Measurements from ENCODE around the gene SSBP2.
"Not testable (repeated sequence)": the region's sequence is repeated elsewhere in the genome, so short reads cannot be mapped to it uniquely, and the experiment has no call there.

Gene SSBP2

GRCh38 chr5:81592085-81592484, 158.8 kb downstream of the SSBP2 start:
- DNase-seq (ENCODE audit: low read depth in 2 of 2), result not testable (repeated sequence)

GRCh38 chr5:81590498-81591384, 160.2 kb downstream of the SSBP2 start:
- no peak for DNase-seq (ENCODE audit: low read depth in 2 of 2)

DNA sequence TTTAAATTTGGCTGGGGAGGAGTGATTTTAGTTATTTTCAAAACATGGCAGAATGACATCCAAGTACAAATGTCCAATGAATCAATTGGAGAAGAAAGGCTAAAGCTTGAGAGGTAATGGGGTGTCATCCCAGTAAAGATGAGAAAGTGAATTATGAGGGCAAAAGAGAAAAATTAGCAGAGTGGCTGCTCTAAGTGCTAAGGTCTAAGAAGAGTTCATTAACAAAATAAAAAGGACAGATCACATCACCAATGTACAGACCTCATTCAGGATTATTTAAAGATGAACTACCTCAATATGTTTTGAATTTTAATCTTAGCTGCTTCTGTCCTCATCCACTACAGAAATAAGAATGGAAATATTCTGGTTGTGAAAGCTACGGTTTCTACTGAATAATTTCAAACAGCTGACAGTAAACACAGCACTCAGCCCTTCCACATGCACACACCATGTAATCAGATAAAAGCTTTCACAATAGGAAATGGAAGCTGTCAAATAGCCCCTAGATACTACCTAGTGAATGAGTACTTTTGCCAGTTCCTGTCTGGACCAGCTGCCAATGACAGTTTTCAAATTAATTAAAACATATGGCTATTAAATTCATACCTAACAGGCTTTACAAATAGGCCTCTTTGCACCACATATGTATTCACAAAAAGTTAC, 171.5 kb downstream of the SSBP2 start:
- DNase-seq (ENCODE audit: low read depth in 2 of 2), result no peak

GRCh38 chr5:81577091-81577490, 173.8 kb downstream of the SSBP2 start:
- no peak for DNase-seq (ENCODE audit: low read depth in 2 of 2)

DNA sequence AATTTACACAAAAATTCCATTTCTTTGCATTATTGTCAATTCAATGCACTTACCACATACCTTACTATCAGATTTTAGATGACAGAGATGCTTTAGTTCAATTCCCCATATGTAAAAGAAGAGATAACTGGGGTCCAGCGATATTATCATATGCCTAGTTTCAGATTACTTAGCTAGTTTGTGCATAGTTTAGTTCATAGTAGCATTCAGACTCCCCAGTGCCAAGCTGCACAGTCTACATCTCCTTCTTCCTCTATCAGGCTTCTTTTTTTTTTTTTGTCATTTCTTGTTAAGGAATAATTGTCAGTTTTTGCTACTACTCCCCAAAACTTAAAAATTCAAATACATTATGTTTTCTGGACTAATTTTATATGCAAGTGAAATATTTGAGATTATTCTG, 175.0 kb downstream of the SSBP2 start:
- DNase-seq (ENCODE audit: low read depth in 2 of 2), result no peak

GRCh38 chr5:81572201-81572600, 178.7 kb downstream of the SSBP2 start:
- DNase-seq (ENCODE audit: low read depth in 2 of 2), result no peak

DNA sequence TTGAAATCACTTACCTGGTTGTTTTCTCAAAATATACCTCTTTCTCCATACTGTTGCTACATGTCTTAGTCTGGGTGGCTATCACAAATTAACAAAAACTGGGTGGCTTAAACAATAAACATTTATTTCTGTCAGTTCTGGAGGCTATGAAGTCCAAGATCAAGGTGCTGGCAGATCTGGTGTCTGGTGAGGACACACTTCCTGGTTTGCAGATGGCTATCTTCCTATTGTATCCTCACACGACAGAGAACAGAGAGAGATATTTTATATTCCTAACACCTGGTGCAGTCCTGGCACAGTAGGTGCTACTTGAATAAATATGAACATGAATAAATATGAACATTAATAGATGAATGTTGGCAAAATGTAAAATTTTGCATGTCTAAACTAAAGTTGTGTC, 192.7 kb downstream of the SSBP2 start:
- no peak for DNase-seq (ENCODE audit: low read depth in 2 of 2)

GRCh38 chr5:81556809-81557208, 194.1 kb downstream of the SSBP2 start:
- DNase-seq (ENCODE audit: low read depth in 2 of 2), result no peak

- no peak for DNase-seq (ENCODE audit: low read depth in 2 of 2)
These were observed 195.0 kb downstream of the SSBP2 start for GRCh38 chr5:81555865-81556264.

DNA sequence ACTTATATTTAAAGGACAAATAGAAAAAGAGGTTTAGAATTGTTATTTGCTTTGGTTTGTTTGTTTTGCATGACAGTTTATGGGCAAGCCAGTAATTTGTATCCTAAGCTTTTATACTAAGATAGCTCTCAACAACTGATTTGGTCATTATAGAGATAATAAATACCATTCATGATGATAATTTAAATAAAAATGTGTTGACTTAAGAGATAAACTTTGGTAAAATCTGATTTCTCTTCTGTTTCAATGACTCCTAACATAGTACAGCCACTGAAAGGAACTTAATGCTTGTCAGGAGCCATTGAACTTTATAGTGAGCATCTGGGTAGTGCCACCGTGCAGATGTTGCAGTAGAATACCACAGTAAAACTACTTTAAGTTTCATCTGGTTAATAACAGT, 196.2 kb downstream of the SSBP2 start:
- DNase-seq (ENCODE audit: low read depth in 2 of 2), result no peak

- DNase-seq (ENCODE audit: low read depth in 2 of 2), result no peak
These were observed 197.2 kb downstream of the SSBP2 start for GRCh38 chr5:81553567-81554212.

GRCh38 chr5:81552852-81553566, 197.9 kb downstream of the SSBP2 start:
- no peak for DNase-seq (ENCODE audit: low read depth in 2 of 2)

- DNase-seq (ENCODE audit: low read depth in 2 of 2), result no peak
These were observed 201.8 kb downstream of the SSBP2 start for GRCh38 chr5:81549123-81549522.

- no peak for DNase-seq (ENCODE audit: low read depth in 2 of 2)
These were observed 203.9 kb downstream of the SSBP2 start for GRCh38 chr5:81547001-81547400.

- no peak for DNase-seq (ENCODE audit: low read depth in 2 of 2)
These were observed 205.0 kb downstream of the SSBP2 start for GRCh38 chr5:81545911-81546310.

GRCh38 chr5:81544351-81545018, 206.4 kb downstream of the SSBP2 start:
- DNase-seq (ENCODE audit: low read depth in 2 of 2), result no peak

DNA sequence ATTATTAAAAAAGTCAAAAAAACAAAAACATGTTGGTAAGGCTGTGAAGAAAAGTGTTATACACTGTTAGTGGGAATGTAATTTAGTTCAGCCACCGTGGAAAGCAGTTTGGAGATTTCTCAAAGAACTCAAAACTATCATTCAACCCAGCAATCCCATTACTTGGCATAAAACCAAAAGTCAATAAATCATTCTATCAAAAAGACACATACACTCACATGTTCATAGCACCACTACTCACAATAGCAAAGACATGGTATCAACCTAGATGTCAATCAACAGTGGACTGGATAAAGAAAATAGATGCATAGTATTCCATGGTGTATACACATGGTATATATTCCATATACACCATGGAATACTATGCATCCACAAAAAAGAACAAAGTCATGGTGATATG, 208.7 kb downstream of the SSBP2 start:
- no peak for DNase-seq (ENCODE audit: low read depth in 2 of 2)

DNA sequence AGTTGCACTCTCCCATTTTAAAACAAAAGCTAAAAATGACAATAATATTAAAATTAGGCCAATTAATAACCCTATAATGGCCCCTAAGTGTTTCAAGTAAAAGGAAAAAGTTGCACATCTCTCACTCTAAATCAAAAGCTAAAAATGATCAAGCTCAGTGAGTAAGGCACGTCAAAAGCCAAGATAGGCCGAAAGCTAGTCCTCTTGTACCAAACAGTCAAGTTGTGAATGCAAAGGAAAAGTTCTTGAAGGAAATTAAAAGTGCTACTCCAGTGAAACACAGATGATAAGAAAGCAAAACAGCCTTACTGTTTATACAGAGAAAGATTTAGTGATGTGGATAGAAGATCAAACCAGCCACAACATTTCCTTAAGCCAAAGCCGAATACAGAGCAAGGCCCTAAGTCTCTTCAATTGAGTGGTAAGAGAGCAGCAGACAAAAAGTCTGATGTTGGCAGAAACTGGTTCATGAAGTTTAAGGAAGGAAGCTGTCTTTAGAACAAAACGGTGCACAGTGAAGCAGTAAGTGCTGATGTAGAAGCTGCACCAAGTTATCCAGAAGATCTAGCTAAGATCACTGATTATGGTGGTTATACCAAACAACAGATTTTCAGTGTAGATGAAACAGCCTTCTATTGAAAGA, 212.9 kb downstream of the SSBP2 start:
- no peak for DNase-seq (ENCODE audit: low read depth in 2 of 2)

DNA sequence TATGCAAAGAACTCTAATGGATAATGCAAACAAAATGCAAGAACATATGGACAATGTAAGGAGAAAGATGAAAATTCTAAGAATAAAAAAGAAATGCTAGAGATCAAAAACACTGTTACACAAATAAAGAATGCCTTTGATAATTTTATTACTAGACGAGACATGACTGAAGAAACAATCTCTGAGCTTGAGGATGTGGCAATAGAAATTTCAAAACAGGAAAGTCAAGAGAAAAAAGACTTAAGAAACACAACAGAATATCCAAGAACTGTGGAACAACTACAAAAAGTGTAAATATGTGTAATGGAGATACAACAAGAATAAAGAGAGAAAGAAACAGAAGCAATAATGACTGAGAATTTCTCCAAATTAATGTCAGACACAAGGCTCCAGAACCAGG, 216.5 kb downstream of the SSBP2 start:
- no peak for DNase-seq (ENCODE audit: low read depth in 2 of 2)

- no peak for DNase-seq (ENCODE audit: low read depth in 2 of 2)
These were observed 217.1 kb downstream of the SSBP2 start for GRCh38 chr5:81533629-81534405.
